GM23338 (cell line): ENCODE results near the gene GRIN2A. TPM values are rescaled to one million over a fixed set of nuclear protein-coding genes. Genes with fewer than 3 reads are reported as not detected.

Experiments
- ATAC-seq: fragments of 200-7000 bp; cut with Tn5 transposase; 3 replicates; pipeline ENCODE4 v1.9.1; 2020
- DNase-seq: peaks from one replicate; pipeline ENCODE4 v3.0.0-alpha.2; 2015; ENCODE audit warnings: low spot score
- H2AFZ ChIP-seq: fragments of 200-600 bp; sonication (generic); 2 replicates; pipeline ENCODE4 v1.8.0; 2016; ENCODE audit warnings: antibody characterized with exemption, mild to moderate bottlenecking, moderate library complexity
- H3F3A ChIP-seq: fragments of 200-600 bp; sonication (generic); replicated peaks from 2 replicates; pipeline ENCODE4 v1.8.0; 2017; ENCODE audit warnings: antibody characterized with exemption, mixed run types, low read depth
- H3K27ac ChIP-seq: fragments of 200-600 bp; sonication (generic); 2 replicates; pipeline ENCODE4 v1.6.1; 2016; ENCODE audit warnings: low read depth
- H3K27me3 ChIP-seq: fragments of 200-600 bp; sonication (generic); 2 replicates; pipeline ENCODE4 v1.8.0; 2016; ENCODE audit warnings: mild to moderate bottlenecking, mixed run types, moderate library complexity; ENCODE audit not compliant: insufficient read depth
- H3K36me3 ChIP-seq: fragments of 200-600 bp; sonication (generic); 2 replicates; pipeline ENCODE4 v1.8.0; 2016; ENCODE audit warnings: mild to moderate bottlenecking; ENCODE audit not compliant: insufficient read depth
- H3K4me1 ChIP-seq: fragments of 200-600 bp; sonication (generic); 2 replicates; pipeline ENCODE4 v1.8.0; 2016; ENCODE audit warnings: mild to moderate bottlenecking, moderate library complexity; ENCODE audit not compliant: insufficient read depth
- H3K4me2 ChIP-seq: fragments of 200-600 bp; sonication (generic); 2 replicates; pipeline ENCODE4 v1.7.1; 2017; ENCODE audit warnings: mixed run types
- H3K4me3 ChIP-seq: fragments of 200-600 bp; sonication (generic); 2 replicates; pipeline ENCODE4 v1.6.1; 2016; ENCODE audit warnings: mixed run types
- H3K79me2 ChIP-seq: fragments of 200-600 bp; sonication (generic); replicated peaks from 2 replicates; pipeline ENCODE4 v1.8.0; 2017; ENCODE audit warnings: mild to moderate bottlenecking; ENCODE audit not compliant: insufficient read depth
- H3K9me2 ChIP-seq: fragments of 200-600 bp; sonication (generic); 2 replicates; pipeline ENCODE4 v1.8.0; 2017; ENCODE audit not compliant: insufficient read depth
- H4K20me1 ChIP-seq: fragments of 200-600 bp; sonication (generic); replicated peaks from 2 replicates; pipeline ENCODE4 v1.8.0; 2017; ENCODE audit warnings: mild to moderate bottlenecking; ENCODE audit not compliant: insufficient read depth
- H3K27ac Mint-ChIP-seq: 2 replicates; pipeline ENCODE4 v1.8.0; 2020; ENCODE audit warnings: inconsistent platforms, mild to moderate bottlenecking, moderate library complexity, mixed read lengths
- H3K27me3 Mint-ChIP-seq: 3 replicates; pipeline ENCODE4 v1.8.0; 2022; ENCODE audit warnings: low read depth, mild to moderate bottlenecking, moderate library complexity, mixed read lengths, inconsistent platforms; ENCODE audit not compliant: insufficient read depth, poor library complexity
- H3K36me3 Mint-ChIP-seq: 3 replicates; pipeline ENCODE4 v1.8.0; 2021; ENCODE audit warnings: low read depth, mild to moderate bottlenecking, inconsistent platforms, moderate library complexity, mixed read lengths
- H3K4me1 Mint-ChIP-seq: 3 replicates; pipeline ENCODE4 v1.8.0; 2020; ENCODE audit warnings: mild to moderate bottlenecking, inconsistent platforms, mixed read lengths
- H3K4me3 Mint-ChIP-seq: 3 replicates; pipeline ENCODE4 v1.8.0; 2021; ENCODE audit warnings: moderate library complexity, mild to moderate bottlenecking, inconsistent platforms, mixed read lengths
- H3K9me3 Mint-ChIP-seq: 3 replicates; pipeline ENCODE4 v1.8.0; 2020; ENCODE audit warnings: moderate library complexity, mild to moderate bottlenecking, inconsistent platforms, mixed read lengths
- CREB1 ChIP-seq: fragments of 250-450 bp; sonication (Bioruptor Pico); IDR thresholded peaks from 2 replicates; pipeline ENCODE4 v1.5.0; 2020; ENCODE audit warnings: low read depth, mild to moderate bottlenecking, moderate library complexity
- CTCF ChIP-seq, 2 experiments: fragments of 200-600 bp in 1 of 2; sonication (generic) in 1 of 2; conservative IDR thresholded peaks; 2 replicates each; pipeline versions ENCODE4 v1.5.1 to v1.6.1; 2016 to 2017; ENCODE audit warnings: antibody characterized with exemption in 2 of 2, low read depth in 2 of 2, mild to moderate bottlenecking in 2 of 2, moderate library complexity in 1 of 2
- EZH2phosphoT487 ChIP-seq: fragments of 200-600 bp; sonication (generic); IDR thresholded peaks from one replicate; pipeline ENCODE4 v1.8.1; 2018; ENCODE audit warnings: antibody characterized with exemption; ENCODE audit not compliant: unreplicated experiment
- JUNB ChIP-seq: IDR thresholded peaks from one replicate; pipeline ENCODE4 v1.6.1; 2016; ENCODE audit warnings: antibody characterized with exemption; ENCODE audit not compliant: unreplicated experiment
- NANOG ChIP-seq: IDR thresholded peaks from 2 replicates; pipeline ENCODE4 v1.6.1; 2016; ENCODE audit warnings: antibody characterized with exemption, borderline replicate concordance
- POLR2AphosphoS5 ChIP-seq: IDR thresholded peaks from 2 replicates; pipeline ENCODE4 v1.6.1; 2016; ENCODE audit warnings: antibody characterized with exemption, low read depth
- STAT1 ChIP-seq: IDR thresholded peaks from one replicate; pipeline ENCODE4 v1.6.1; 2016; ENCODE audit warnings: antibody characterized with exemption; ENCODE audit not compliant: unreplicated experiment
- ZNF331 ChIP-seq: fragments of 250-450 bp; sonication (Bioruptor Pico); IDR thresholded peaks from 2 replicates; pipeline ENCODE4 v1.5.0; 2020; ENCODE audit warnings: low read depth, mild to moderate bottlenecking, moderate library complexity
- ZNF462 ChIP-seq: fragments of 250-450 bp; sonication (Bioruptor Pico); IDR thresholded peaks from 2 replicates; pipeline ENCODE4 v1.5.0; 2020; ENCODE audit warnings: mild to moderate bottlenecking, moderate library complexity
- polyA plus RNA-seq: library from polyadenylated mRNA; unstranded; fragments of >200 nt; fragmentation: Nextera tagmentation; extraction: Ambion mirVana; gene quantifications from 2 replicates; pipeline ENCODE4 v1.2.1, GENCODE V29; 2016
- total RNA-seq: library from RNA; depleted of rRNA; stranded (reverse); fragments of >200 nt; shearing (Covaris generic); gene quantifications from 2 replicates; pipeline ENCODE4 v1.2.3, GENCODE V29; 2014

The GRIN2A gene
- total and polyA plus RNA-seq, 2 experiments from 2014 or later = 0.89 to 5.1 TPM

GRCh38 chr16:10225653-10226052 lies 43.4 kb upstream of the GRIN2A start:
- no peaks in the 10 kb centered on the region for H3F3A ChIP-seq
- H2AFZ ChIP-seq = no peak overlapping the region
- no peak overlapping the region for H3K4me2 ChIP-seq
- H4K20me1 ChIP-seq = no peaks in the 10 kb centered on the region
- H3K36me3 ChIP-seq = no peaks in the 10 kb centered on the region
- H3K4me3 Mint-ChIP-seq = no peak overlapping the region
- no peaks in the 10 kb centered on the region for H3K4me1 ChIP-seq
- no peak overlapping the region for H3K27ac Mint-ChIP-seq
- no peaks in the 10 kb centered on the region for H3K9me2 ChIP-seq
- no peak overlapping the region for H3K27ac ChIP-seq
- no peaks in the 10 kb centered on the region for H3K27me3 ChIP-seq
- ATAC-seq = no peak
- no peak overlapping the region for H3K4me3 ChIP-seq
- TF ChIP-seq NANOG = no peak
- no peak for TF ChIP-seq CTCF (conservative IDR thresholded peaks at IDR 0.05; ENCODE audit: low read depth in 2 of 2)
- TF ChIP-seq JUNB = no peak
- TF ChIP-seq EZH2phosphoT487 = no peak
- no peak for TF ChIP-seq POLR2AphosphoS5
- TF ChIP-seq STAT1 = no peak
- no peak for TF ChIP-seq CREB1
- TF ChIP-seq ZNF331 (CRISPR knock-in tag) = no peak
- TF ChIP-seq ZNF462 (CRISPR knock-in tag) = no peak
- no peaks in the 10 kb centered on the region for H3K79me2 ChIP-seq
- no peak for DNase-seq
- no peaks in the 10 kb centered on the region for H3K4me1 Mint-ChIP-seq
- H3K36me3 Mint-ChIP-seq = no peaks in the 10 kb centered on the region
- peaks cover 3% of the 10 kb centered on the region for H3K27me3 Mint-ChIP-seq
- H3K9me3 Mint-ChIP-seq = 0 out of 3 replicates have a peak, but pooled peaks cover 1% of the 10 kb centered on the region
